NOMO-1 (cell line): Measurements from ENCODE around the gene SLC25A1.

Experiments used
- DNase-seq, 2 experiments: peaks; one replicate each; lab custom pipeline; 2025; ENCODE audit not compliant: unreplicated experiment in 2 of 2; lab: John Stamatoyannopoulos, UW

The SLC25A1 gene

DNA sequence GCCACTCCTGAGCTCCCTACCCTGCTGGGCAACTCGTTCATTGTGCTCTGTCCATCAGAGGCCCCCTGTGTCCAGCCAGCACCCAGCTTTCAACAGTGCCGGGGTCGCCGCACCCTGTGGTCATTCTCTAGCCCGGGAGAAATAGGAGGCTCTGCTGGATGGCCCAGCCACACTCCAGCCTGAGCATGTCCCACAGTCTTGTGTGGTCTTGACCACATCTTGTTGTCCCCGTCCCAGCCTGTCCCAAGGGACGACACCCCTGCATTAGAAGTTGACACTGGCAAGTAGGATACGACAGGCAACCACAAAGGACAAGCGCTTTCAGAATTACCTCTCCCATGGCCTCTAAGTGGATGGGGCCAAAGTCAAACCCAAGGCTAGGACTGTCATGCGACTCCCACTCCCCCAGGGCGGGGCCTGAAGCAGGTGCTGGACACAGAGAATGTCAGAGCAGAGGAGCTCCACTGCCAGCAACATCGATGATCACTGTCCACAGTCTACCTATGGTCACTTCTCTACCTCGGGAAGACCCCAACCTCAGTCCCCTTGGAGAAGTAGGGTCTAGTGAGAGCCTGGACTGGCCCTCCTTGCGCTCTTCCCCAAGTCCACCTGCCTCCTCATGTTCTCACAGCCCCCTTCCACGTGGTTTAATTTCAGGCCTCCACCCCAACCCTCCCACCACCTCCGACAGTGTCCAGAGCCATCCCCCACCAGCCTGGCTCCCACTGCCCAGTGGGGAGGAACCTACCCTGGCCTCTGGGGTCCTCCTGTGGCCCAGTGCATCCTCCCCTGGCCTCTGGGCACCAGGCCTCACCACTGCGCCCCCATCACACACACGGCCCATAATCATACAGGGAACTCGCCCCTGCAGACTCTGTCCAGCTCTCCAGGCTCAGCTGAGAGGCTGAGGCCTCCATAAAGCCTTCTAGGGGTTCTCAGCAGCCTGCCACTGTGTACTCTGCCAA is 51.9 kb downstream of the SLC25A1 start:
- no peak for DNase-seq
